ENCODE measurements around the gene TMEM156.
"Not testable (repeated sequence)": the region's sequence is repeated elsewhere in the genome, so short reads cannot be mapped to it uniquely, and the experiment has no call there.

Gene TMEM156

GRCh38 chr4:39043861-39044363 is 11.7 kb upstream of the TMEM156 start:
- no peak for DNase-seq (ENCODE audit: insufficient read length, low spot score)
- no peak for FAIRE-seq

- FAIRE-seq, result no peak
Observed at GRCh38 chr4:39043058-39043860, 11.1 kb upstream of the TMEM156 start.

GRCh38 chr4:39042366-39042765 is 10.2 kb upstream of the TMEM156 start:
- peak; percentile 52 for FAIRE-seq

More at GRCh38 chr4:39043058-39043860, 11.1 kb upstream of the TMEM156 start:
- DNase-seq (ENCODE audit: insufficient read length, low spot score), result no peak

GRCh38 chr4:39039108-39039507 is 6.9 kb upstream of the TMEM156 start:
- no peak for DNase-seq (ENCODE audit: insufficient read length, low spot score)
- no peak for FAIRE-seq

More at GRCh38 chr4:39042366-39042765, 10.2 kb upstream of the TMEM156 start:
- no peak for DNase-seq (ENCODE audit: insufficient read length, low spot score)

- FAIRE-seq, result no peak
Observed at GRCh38 chr4:39037941-39038340, 5.7 kb upstream of the TMEM156 start.

GRCh38 chr4:39037491-39037825 is 5.2 kb upstream of the TMEM156 start:
- DNase-seq (ENCODE audit: insufficient read length, low spot score) (no peak), FAIRE-seq (peak; percentile 57)

More at GRCh38 chr4:39037941-39038340, 5.7 kb upstream of the TMEM156 start:
- no peak for DNase-seq (ENCODE audit: insufficient read length, low spot score)

GRCh38 chr4:39036172-39036571 is 4.0 kb upstream of the TMEM156 start:
- DNase-seq (ENCODE audit: insufficient read length, low spot score) (no peak), FAIRE-seq (no peak)

GRCh38 chr4:39031590-39032020 is 604 bp downstream of the TMEM156 start:
- DNase-seq (ENCODE audit: insufficient read length, low spot score), result not testable (repeated sequence)
- FAIRE-seq, result peak; percentile 55

- FAIRE-seq (no peak), DNase-seq (ENCODE audit: insufficient read length, low spot score) (no peak)
Observed at GRCh38 chr4:39030725-39031124, 1.5 kb downstream of the TMEM156 start.

GRCh38 chr4:39029752-39030694 is 2.2 kb downstream of the TMEM156 start:
- DNase-seq (ENCODE audit: insufficient read length, low spot score), result no peak
- FAIRE-seq, result peak; percentile 99

- DNase-seq (ENCODE audit: insufficient read length, low spot score) (no peak), FAIRE-seq (no peak)
Observed at GRCh38 chr4:39026096-39026495, 6.1 kb downstream of the TMEM156 start.

GRCh38 chr4:39025552-39026085 is 6.6 kb downstream of the TMEM156 start:
- peak; percentile 48 for FAIRE-seq

GRCh38 chr4:39024311-39024865 is 7.8 kb downstream of the TMEM156 start:
- FAIRE-seq (no peak), DNase-seq (ENCODE audit: insufficient read length, low spot score) (no peak)

More at GRCh38 chr4:39025552-39026085, 6.6 kb downstream of the TMEM156 start:
- DNase-seq (ENCODE audit: insufficient read length, low spot score), result no peak

- FAIRE-seq, result no peak
- no peak for DNase-seq (ENCODE audit: insufficient read length, low spot score)
Observed at GRCh38 chr4:39023059-39023458, 9.2 kb downstream of the TMEM156 start.

- DNase-seq (ENCODE audit: insufficient read length, low spot score), result no peak
- peak; percentile 8 for FAIRE-seq
Observed at GRCh38 chr4:39022241-39022640, 10.0 kb downstream of the TMEM156 start.

- DNase-seq (ENCODE audit: insufficient read length, low spot score) (no peak), FAIRE-seq (no peak)
Observed at GRCh38 chr4:39021631-39022030, 10.6 kb downstream of the TMEM156 start.

- DNase-seq (ENCODE audit: insufficient read length, low spot score), result no peak
- no peak for FAIRE-seq
Observed at GRCh38 chr4:39020130-39020529, 12.1 kb downstream of the TMEM156 start.

- peak; percentile 37 for FAIRE-seq
- DNase-seq (ENCODE audit: insufficient read length, low spot score), result no peak
Observed at GRCh38 chr4:39014028-39014427, 18.2 kb downstream of the TMEM156 start.

GRCh38 chr4:39004758-39005157 is 27.5 kb downstream of the TMEM156 start:
- no peak for FAIRE-seq
- DNase-seq (ENCODE audit: insufficient read length, low spot score), result no peak

- FAIRE-seq; DNase-seq (ENCODE audit: insufficient read length, low spot score): not testable (repeated sequence)
Observed at GRCh38 chr4:39002058-39002457, 30.2 kb downstream of the TMEM156 start.

- FAIRE-seq, result no peak
- DNase-seq (ENCODE audit: insufficient read length, low spot score), result no peak
Observed at GRCh38 chr4:38995660-38996005, 36.6 kb downstream of the TMEM156 start.
